Keratinocyte (primary cell): ENCODE results near the gene ITGAV. TPM values are rescaled to one million over a fixed set of nuclear protein-coding genes. Genes with fewer than 3 reads are reported as not detected.

Experiments
- DNase-seq: peaks from one replicate; pipeline ENCODE4 v3.0.0-alpha.2; 2011; ENCODE audit warnings: low read depth, missing footprints, low spot score
- FAIRE-seq: peaks from 2 replicates; lab custom pipeline; 2011; peaks lifted over from hg19 to GRCh38; lab: Jason Lieb, UNC
- H2AFZ ChIP-seq: 2 replicates; pipeline ENCODE4 v1.6.0; 2012; ENCODE audit warnings: low read length, control low read depth, inconsistent platforms; ENCODE audit not compliant: control insufficient read depth
- H3K27ac ChIP-seq: 2 replicates; pipeline ENCODE4 v1.5.1; 2011; ENCODE audit warnings: low read length; ENCODE audit not compliant: control insufficient read depth, insufficient read depth
- H3K27me3 ChIP-seq: 3 replicates; pipeline ENCODE4 v1.6.0; 2011; ENCODE audit warnings: low read length; ENCODE audit not compliant: control insufficient read depth, insufficient read depth; ENCODE audit errors: extremely low read depth
- H3K36me3 ChIP-seq, 2 experiments: 2 replicates in 1 of 2; 3 replicates in 1 of 2; pipeline ENCODE4 v1.5.1; 2011; ENCODE audit warnings: low read length in 2 of 2, mild to moderate bottlenecking in 1 of 2; ENCODE audit not compliant: control insufficient read depth in 2 of 2, insufficient read depth in 2 of 2; ENCODE audit errors: extremely low read depth in 1 of 2
- H3K4me1 ChIP-seq: 3 replicates; pipeline ENCODE4 v1.5.1; 2011; ENCODE audit warnings: low read length; ENCODE audit not compliant: control insufficient read depth, insufficient read depth; ENCODE audit errors: extremely low read depth
- H3K4me2 ChIP-seq: 3 replicates; pipeline ENCODE4 v1.6.0; 2011; ENCODE audit warnings: low read depth, low read length; ENCODE audit not compliant: control insufficient read depth, insufficient read depth; ENCODE audit errors: extremely low read depth
- H3K4me3 ChIP-seq, 3 experiments: fragments of 200-600 bp in 1 of 3; sonication (generic) in 1 of 3; 2 replicates in 2 of 3; 3 replicates in 1 of 3; pipeline ENCODE4 v1.5.1; 2011 to 2016; ENCODE audit warnings: low read length in 3 of 3, mild to moderate bottlenecking in 3 of 3, control low read depth in 2 of 3, inconsistent platforms in 1 of 3, low read depth in 1 of 3, mixed read lengths in 1 of 3, mixed run types in 1 of 3, moderate library complexity in 1 of 3; ENCODE audit not compliant: control insufficient read depth in 2 of 3, insufficient read depth in 2 of 3; ENCODE audit errors: extremely low read depth in 1 of 3
- H3K79me2 ChIP-seq: 2 replicates; pipeline ENCODE4 v1.6.0; 2012; ENCODE audit warnings: low read length; ENCODE audit not compliant: control insufficient read depth, insufficient read depth
- H3K9ac ChIP-seq: 3 replicates; pipeline ENCODE4 v1.6.0; 2011; ENCODE audit warnings: low read length; ENCODE audit not compliant: control insufficient read depth, insufficient read depth; ENCODE audit errors: extremely low read depth
- H3K9me1 ChIP-seq: 3 replicates; pipeline ENCODE4 v1.6.0; 2011; ENCODE audit warnings: low read length; ENCODE audit not compliant: control insufficient read depth, insufficient read depth; ENCODE audit errors: extremely low read depth
- H3K9me3 ChIP-seq: 2 replicates; pipeline ENCODE4 v1.5.1; 2012; ENCODE audit warnings: low read depth, low read length; ENCODE audit not compliant: control insufficient read depth
- H4K20me1 ChIP-seq: 3 replicates; pipeline ENCODE4 v1.6.0; 2011; ENCODE audit warnings: low read length; ENCODE audit not compliant: control insufficient read depth, insufficient read depth; ENCODE audit errors: extremely low read depth
- EZH2 ChIP-seq: IDR thresholded peaks from one replicate; pipeline ENCODE4 v1.6.1; 2012; ENCODE audit warnings: inconsistent platforms, mild to moderate bottlenecking, low read length, moderate library complexity
- dilution Hi-C: fragments of 300-500 bp; cut with MboI; formaldehyde crosslinking; loops from one replicate; pipeline ENCODE4 v1.7.0; 2020; ENCODE audit warnings: low sequenced_read_pairs; ENCODE audit not compliant: extremely low pct_ligation_motif_present
- polyA plus RNA-seq, 5 experiments: library from polyadenylated mRNA; depleted of rRNA in 3 of 5; stranded (reverse) in 3 of 5; stranded (forward) in 1 of 5; unstranded in 1 of 5; fragments of >200 nt; gene quantifications; 1 replicate in 1 of 5; 2 replicates in 3 of 5; 3 replicates in 1 of 5; pipeline versions ENCODE4 v1.2.1 to v1.2.3, GENCODE V29; 2011 to 2012; ENCODE audit warnings: missing spikeins in 2 of 5, low read depth in 1 of 5, low replicate concordance in 1 of 5
- TF ChIP-seq, protein P1 (sequence below), 3 experiments: IDR thresholded peaks in 1 of 3; conservative IDR thresholded peaks in 1 of 3; optimal IDR thresholded peaks in 1 of 3; 2 replicates in 2 of 3; 3 replicates in 1 of 3; pipeline versions ENCODE3 to v1.5.1; 2011; ENCODE audit warnings: low read length in 3 of 3, mild to moderate bottlenecking in 3 of 3, moderate library complexity in 2 of 3, control low read depth in 1 of 3, inconsistent platforms in 1 of 3; ENCODE audit not compliant: insufficient read depth in 2 of 3; ENCODE audit errors: extremely low read depth in 1 of 3

Gene ITGAV
- polyA plus RNA-seq, 1 donor (not counting 4 experiments of a cell fraction or from before 2014, with no cell fraction given), result 63.7 TPM

GRCh38 chr2:186632417-186632816, 42.6 kb downstream of the ITGAV start:
- no peaks in the 10 kb centered on the region for H3K79me2 ChIP-seq
- no peaks in the 10 kb centered on the region for H3K9me3 ChIP-seq
- no peaks in the 10 kb centered on the region for H3K9me1 ChIP-seq
- H3K4me2 ChIP-seq, result no peak overlapping the region
- H4K20me1 ChIP-seq, result no peaks in the 10 kb centered on the region
- FAIRE-seq, result no peak
- no peak overlapping the region for H2AFZ ChIP-seq
- H3K4me1 ChIP-seq, result no peaks in the 10 kb centered on the region
- H3K27me3 ChIP-seq, result no peaks in the 10 kb centered on the region
- peaks cover 1 to 4% of the 10 kb centered on the region in 2 experiments for H3K36me3 ChIP-seq
- H3K9ac ChIP-seq, result no peak overlapping the region
- dilution Hi-C loops, result loop anchor here (25.0 kb wide), 1 partner anchor 120 kb away; no protein-coding TSS in a partner anchor
- no peak for DNase-seq
- no peak overlapping the region for H3K27ac ChIP-seq
- no peak overlapping the region for H3K4me3 ChIP-seq
- TF ChIP-seq EZH2, result no peak
- TF ChIP-seq, protein P1, sequence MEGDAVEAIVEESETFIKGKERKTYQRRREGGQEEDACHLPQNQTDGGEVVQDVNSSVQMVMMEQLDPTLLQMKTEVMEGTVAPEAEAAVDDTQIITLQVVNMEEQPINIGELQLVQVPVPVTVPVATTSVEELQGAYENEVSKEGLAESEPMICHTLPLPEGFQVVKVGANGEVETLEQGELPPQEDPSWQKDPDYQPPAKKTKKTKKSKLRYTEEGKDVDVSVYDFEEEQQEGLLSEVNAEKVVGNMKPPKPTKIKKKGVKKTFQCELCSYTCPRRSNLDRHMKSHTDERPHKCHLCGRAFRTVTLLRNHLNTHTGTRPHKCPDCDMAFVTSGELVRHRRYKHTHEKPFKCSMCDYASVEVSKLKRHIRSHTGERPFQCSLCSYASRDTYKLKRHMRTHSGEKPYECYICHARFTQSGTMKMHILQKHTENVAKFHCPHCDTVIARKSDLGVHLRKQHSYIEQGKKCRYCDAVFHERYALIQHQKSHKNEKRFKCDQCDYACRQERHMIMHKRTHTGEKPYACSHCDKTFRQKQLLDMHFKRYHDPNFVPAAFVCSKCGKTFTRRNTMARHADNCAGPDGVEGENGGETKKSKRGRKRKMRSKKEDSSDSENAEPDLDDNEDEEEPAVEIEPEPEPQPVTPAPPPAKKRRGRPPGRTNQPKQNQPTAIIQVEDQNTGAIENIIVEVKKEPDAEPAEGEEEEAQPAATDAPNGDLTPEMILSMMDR (optimal IDR thresholded peaks at IDR 0.05 in 1 of 3, IDR thresholded peaks at IDR 0.05 in 1 of 3, conservative IDR thresholded peaks at IDR 0.05 in 1 of 3; ENCODE audit: extremely low read depth in 1 of 3, insufficient read depth in 2 of 3, low read length in 3 of 3), result no peak

DNA sequence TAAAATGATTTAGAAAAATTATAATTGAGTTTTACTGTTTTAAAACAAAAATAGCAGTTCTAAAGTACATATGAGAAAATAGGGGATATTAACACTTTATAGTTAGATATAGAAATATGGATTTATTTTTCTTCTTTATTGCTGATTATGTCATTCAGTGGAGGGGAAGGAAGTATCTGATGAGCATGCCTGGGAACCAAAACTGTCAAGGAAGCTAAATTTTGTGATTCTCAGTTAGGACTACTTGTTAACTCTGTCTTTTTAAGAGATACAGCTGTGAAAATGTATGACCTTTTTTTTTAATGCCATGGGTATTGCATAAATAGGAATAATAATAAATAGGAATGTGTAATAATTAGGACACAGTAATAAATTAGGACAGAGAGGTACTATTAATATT, 44.8 kb downstream of the ITGAV start:
- H3K4me1 ChIP-seq, result no peaks in the 10 kb centered on the region
- no peak overlapping the region for H2AFZ ChIP-seq
- FAIRE-seq (no peak), DNase-seq (no peak)
- no peak overlapping the region for H3K4me3 ChIP-seq
- no peaks in the 10 kb centered on the region for H3K27me3 ChIP-seq
- no peaks in the 10 kb centered on the region for H3K9me3 ChIP-seq
- H3K9me1 ChIP-seq, result no peaks in the 10 kb centered on the region
- H3K36me3 ChIP-seq, result peaks cover 8 to 11% of the 10 kb centered on the region in 2 experiments
- dilution Hi-C loops, result loop anchor here (25.0 kb wide), 1 partner anchor 122 kb away; no protein-coding TSS in a partner anchor
- TF ChIP-seq EZH2, result no peak
- TF ChIP-seq, protein P1 (optimal IDR thresholded peaks at IDR 0.05 in 1 of 3, IDR thresholded peaks at IDR 0.05 in 1 of 3, conservative IDR thresholded peaks at IDR 0.05 in 1 of 3; ENCODE audit: extremely low read depth in 1 of 3, insufficient read depth in 2 of 3, low read length in 3 of 3), result no peak
- no peaks in the 10 kb centered on the region for H4K20me1 ChIP-seq
- no peaks in the 10 kb centered on the region for H3K79me2 ChIP-seq
- no peak overlapping the region for H3K27ac ChIP-seq
- H3K4me2 ChIP-seq, result no peak overlapping the region
- no peak overlapping the region for H3K9ac ChIP-seq
